HG03139 (cell line): Measurements from ENCODE around the gene DHFR.
"Not testable (repeated sequence)": the region's sequence is repeated elsewhere in the genome, so short reads cannot be mapped to it uniquely, and the experiment has no call there.

Experiments
- ATAC-seq: cut with Tn5 transposase; IDR thresholded peaks from one replicate; pipeline ENCODE4 v1.9.1; 2021; ENCODE audit not compliant: unreplicated experiment

DHFR gene

DNA sequence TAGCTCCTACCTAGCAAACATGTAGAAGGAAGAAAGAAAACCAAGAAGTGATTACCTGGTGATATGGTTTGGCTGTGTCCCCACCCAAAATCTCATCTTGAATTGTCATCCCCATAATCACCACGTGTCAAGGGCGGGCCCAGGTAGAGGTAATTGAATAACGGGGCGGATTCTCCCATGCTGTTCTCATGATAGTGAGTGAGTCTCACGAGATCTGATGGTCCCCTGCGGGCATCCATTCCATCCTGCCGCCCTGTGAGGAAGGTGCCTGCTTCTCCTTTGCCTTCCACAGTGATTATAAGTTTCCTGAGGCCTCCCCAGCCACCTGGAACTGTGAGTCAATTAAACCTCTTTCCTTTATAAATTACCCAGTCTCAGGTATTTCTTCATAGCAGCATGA, 57.3 kb downstream of the DHFR start:
- ATAC-seq, result no peak

DNA sequence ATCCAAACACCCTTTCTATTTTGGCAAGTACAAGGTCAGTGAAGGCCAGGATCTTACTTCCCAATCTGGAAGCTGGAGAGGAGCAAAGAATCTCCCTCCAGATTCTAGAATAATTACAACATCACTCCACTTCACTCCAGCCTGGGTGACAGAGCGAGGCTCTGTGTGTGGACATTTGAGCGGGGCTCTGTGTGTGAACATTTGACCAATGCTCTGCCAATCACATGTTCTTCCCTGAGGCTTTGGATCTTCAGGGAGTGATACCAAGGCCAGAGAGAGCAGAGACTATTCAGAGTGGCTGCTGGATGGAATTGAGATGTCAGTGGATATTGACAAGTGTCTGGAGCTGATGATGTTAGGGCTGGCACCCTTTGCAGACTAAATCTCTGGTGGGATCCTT, 60.0 kb downstream of the DHFR start:
- no peak for ATAC-seq

DNA sequence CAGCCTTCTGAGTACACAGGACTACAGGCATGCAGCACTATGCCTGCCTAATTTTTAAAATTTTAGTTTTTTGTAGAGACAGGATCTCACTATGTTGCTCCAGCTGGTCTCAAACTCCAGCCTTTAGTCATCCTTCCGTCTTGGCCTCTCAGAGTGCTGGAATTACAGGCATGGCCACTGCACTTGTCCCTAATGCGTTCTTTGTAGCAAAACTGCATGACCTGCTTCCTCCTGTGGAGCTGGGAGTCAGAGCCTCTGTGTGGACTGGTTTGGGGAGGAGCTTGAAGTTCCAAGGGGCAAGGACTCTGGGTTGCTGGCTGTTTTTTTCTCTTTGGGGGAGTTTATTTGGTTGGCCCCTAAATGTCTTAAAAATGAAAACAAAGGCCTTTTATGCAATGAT, 62.0 kb downstream of the DHFR start:
- ATAC-seq, result no peak

DNA sequence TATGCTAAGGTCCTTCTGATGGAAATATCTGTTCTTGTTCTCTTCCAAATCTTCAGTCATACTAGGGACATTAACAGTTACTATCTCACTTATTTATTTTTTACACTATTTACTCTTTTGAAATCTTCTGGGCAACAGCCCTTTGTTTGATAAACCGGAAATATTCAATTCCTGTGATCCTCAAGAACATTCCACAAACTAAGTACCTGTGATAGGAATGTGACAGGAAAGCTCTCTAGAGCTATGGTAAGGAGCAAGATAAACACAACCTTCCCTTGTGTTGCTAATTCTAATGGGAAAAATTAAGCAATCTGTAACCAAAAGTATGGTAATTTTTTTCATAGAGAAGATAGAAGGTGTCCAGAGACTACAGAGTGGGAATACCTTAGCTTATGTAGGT, 62.7 kb downstream of the DHFR start:
- ATAC-seq, result no peak

DNA sequence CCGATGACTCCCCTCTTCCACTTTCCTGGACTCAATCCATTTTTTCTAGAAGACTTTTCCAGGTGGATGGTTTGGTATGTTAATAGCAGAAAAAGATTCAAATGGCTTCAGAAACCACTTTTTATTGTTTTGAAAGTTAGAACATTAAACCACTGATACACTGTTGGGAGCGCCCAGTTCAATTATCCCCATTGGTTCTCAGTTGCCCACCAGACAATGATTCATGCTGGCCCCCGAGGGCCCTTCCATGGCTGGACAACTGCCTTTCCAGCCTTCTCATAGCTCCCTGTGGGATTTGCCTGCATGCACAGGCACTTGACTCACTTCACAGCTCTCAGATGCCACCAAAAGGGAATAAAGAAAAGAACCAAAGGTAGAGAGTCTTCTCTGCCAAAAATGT, 63.4 kb downstream of the DHFR start:
- no peak for ATAC-seq

DNA sequence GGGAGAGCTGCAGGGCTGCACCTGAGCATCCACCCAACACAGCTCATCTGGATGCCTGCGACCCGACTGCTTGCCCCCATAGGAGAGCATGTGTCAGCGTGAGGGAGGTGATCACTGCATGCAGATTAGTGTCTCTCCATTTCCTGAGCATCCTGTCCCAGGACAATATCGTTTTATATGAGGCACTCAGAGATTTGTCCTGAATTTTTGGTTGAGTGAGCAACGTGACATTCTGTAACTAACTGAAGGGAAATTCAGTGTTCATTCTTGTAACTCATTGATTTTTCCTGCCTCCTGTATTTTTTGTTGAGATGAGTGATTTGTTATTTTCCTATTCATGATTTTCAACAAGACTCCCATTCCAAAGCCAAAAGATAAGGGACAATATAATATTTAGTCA, 64.0 kb downstream of the DHFR start:
- no peak for ATAC-seq

DNA sequence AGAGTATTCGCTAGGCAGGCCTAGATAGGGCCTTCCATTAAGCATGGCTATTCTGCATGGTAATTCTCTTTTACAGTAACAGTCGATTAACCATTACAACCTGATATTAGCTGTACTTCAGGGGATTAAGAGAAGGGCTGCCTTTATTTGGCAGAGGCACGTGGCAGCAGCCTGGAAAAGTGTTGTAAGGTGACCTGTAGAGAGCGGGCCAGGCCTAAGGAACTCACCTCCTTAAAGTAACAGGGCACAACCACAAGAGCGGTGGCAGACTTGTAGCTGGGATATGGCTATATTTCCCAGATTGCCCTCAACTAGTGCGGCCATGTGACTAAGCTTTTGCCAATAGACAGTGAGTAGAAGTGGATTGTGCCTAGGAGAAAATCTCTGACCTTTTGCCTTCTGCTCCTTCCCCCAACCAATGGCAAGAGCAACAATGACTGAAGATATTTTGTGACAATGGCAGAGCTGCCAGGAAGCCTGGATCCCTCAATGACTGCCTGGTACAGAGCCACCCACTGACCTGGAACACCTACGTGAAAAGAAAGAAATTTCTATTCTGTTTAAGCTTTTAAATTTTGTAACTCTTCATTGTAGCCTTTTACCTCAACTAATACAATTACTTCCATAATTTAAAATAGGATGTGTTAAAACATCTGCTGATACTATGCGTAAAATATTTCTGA, 65.8 kb downstream of the DHFR start:
- no peak for ATAC-seq

DNA sequence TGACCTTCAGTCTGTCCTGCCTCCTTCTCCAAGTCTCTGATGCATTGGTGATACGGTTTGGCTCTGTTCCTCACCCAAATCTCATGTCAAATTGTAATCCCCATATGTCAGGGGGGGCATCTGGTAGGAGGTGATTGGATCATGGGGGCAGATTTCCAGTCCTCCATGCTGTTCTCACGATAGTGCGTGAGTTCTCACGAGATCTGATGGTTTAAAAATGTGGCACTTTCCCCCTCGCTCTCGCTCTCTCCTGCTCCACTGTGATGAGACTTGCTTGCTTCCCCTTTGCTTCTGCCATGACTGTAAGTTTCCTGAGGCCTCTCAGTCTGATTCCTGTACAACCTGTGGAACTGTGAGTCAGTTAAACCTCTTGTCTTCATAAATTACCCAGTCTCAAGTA, 70.0 kb downstream of the DHFR start:
- no peak for ATAC-seq

DNA sequence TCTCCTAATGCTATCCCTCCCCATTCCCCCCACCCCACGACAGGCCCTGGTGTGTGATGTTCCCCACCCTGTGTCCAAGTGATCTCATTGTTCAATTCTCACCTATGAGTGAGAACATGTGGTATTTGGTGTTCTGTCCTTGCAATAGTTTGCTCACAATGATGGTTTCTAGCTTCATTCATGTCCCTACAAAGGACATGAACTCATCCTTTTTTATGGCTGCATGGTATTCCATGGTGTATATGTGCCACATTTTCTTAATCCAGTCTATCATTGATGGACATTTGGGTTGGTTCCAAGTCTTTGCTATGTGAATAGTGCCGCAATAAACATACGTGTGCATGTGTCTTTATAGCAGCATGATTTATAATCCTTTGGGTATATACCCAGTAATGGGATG, 74.5 kb downstream of the DHFR start:
- ATAC-seq, result not testable (repeated sequence)

DNA sequence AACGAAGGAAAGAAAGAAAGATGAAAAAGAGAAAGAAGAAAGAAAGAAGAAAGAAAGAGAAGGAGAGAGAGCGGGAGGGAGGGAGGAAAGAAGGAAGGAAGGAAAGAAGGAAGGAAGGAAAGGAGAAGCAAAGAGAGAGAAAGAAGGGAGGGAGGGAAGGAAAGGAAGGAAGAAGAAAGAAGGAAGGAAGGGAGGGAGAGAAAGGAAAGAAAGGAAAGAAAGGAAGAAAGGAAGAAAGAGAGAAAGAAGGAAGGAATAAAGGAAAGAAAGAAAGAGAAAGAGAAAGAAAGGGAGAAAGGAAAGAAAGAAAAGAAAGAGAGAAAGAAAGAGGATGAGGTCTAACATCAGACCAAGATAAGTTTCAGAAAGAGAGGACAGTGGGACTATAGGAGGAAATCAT, 75.7 kb downstream of the DHFR start:
- ATAC-seq, result no peak

DNA sequence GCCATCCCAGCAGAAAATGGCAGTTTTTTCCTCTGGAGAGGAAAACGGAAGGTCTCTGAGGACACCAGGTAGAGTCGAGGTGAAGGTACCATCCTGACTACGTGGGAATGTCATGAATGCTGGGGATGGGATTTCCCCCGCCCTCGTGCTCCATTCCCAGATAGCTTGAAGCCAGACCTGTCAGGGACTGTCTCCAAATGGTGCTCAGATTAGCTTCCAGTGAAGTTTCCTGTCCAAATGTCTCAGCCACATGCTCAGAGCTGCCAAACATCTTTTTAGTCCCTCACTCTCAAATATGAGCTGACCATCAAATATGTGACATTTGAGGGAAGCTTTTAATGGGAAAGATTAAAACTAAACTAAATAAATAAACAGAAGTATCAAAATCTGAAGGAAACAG, 77.1 kb downstream of the DHFR start:
- ATAC-seq, result no peak

DNA sequence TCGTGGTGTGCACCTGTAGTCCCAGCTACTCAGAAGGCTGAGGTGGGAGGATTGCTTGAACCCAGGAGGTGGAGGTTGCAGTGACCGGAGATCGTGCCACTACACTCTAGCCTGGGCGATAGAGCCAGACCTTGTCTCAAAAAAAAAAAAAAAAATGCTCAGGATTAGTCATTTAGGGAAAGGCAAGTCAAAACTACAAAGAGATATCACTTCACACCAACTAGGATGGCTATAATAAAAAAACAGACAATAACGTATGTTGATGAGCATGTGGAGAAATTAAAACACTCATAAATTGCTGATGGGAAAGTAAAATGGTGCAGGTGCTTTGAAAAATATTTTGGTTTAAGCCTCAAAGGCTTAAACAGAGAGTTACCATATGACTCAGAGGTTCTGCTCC, 78.4 kb downstream of the DHFR start:
- ATAC-seq, result no peak
